Adrenal gland (tissue), 12 donors: ENCODE results near the gene PKN3. TPM values are rescaled to one million over a fixed set of nuclear protein-coding genes. Genes with fewer than 3 reads are reported as not detected.
A peak's percentile ranks its signal among the peaks of the same experiment; 100 is the strongest.

Source experiments
- DNase-seq, 7 donors: peaks; one replicate each; pipeline ENCODE4 v3.0.0-alpha.2; 2019 to 2020
- H3K27ac ChIP-seq, 5 donors: fragments of 200-600 bp; sonication (generic) in 4 of 5; 1 replicate in 3 of 5; 2 replicates in 2 of 5; pipeline versions ENCODE4 v1.5.1 to v1.8.0; 2016 to 2020; ENCODE audit warnings: mild to moderate bottlenecking in 1 of 5
- H3K27me3 ChIP-seq: fragments of 200-600 bp; 2 replicates; pipeline ENCODE4 v1.8.0; 2021
- H3K36me3 ChIP-seq, 2 donors: fragments of 200-600 bp; replicated peaks in 1 of 2; 1 replicate in 1 of 2; 2 replicates in 1 of 2; pipeline versions ENCODE4 v1.5.1 to v1.8.0; 2018 to 2022
- H3K4me1 ChIP-seq, 2 donors: fragments of 200-600 bp; replicated peaks in 1 of 2; 1 replicate in 1 of 2; 2 replicates in 1 of 2; pipeline versions ENCODE4 v1.5.1 to v1.8.0; 2018 to 2021
- H3K4me3 ChIP-seq, 4 donors: fragments of 200-600 bp; sonication (generic) in 3 of 4; one replicate each; pipeline ENCODE4 v1.5.1; 2016 to 2018
- H3K9me3 ChIP-seq, 3 donors: fragments of 200-600 bp; sonication (generic) in 1 of 3; replicated peaks in 1 of 3; 1 replicate in 2 of 3; 2 replicates in 1 of 3; pipeline versions ENCODE4 v1.5.1 to v1.8.0; 2016 to 2021
- CTCF ChIP-seq, 6 experiments: fragments of 450-650 bp in 4 of 6; fragments of 200-600 bp in 2 of 6; sonication (generic) in 1 of 6; IDR thresholded peaks; 1 replicate in 5 of 6; 2 replicates in 1 of 6; pipeline versions ENCODE4 v1.5.1 to v1.8.0; 2016 to 2021; ENCODE audit warnings: antibody characterized with exemption in 6 of 6, mild to moderate bottlenecking in 2 of 6, moderate library complexity in 1 of 6
- POLR2A ChIP-seq, 2 donors: fragments of 450-650 bp; IDR thresholded peaks; one replicate each; pipeline ENCODE4 v1.6.1; 2017; ENCODE audit warnings: antibody characterized with exemption in 2 of 2, mild to moderate bottlenecking in 2 of 2, moderate library complexity in 1 of 2
- WGBS, 4 donors: extraction: QIAGEN DNeasy Blood & Tissue Kit in 2 of 4; methylation state at CpG; one replicate each; pipeline versions ENCODE4 v1.1.5 to v1.1.7; 2013 to 2017; 5-methylcytosine and 5-hydroxymethylcytosine counted together
- intact Hi-C, 2 donors: fragments of 100-400 bp; cut with DNase I; formaldehyde crosslinking; loops; one replicate each; pipeline versions ENCODE4 v1.14.1 to v1.15.0; 2022 to 2023
- polyA plus RNA-seq, 3 donors: library from polyadenylated mRNA; stranded (reverse); fragments of 200-250 nt in 2 of 3; fragments of 350-450 nt in 1 of 3; fragmentation: Illumina TruSeq in 1 of 3; extraction: RNeasy Lipid Tissue Mini Kit (QIAGEN cat#74804) in 1 of 3; gene quantifications; one replicate each; pipeline ENCODE4 v1.2.3, GENCODE V29; 2013 to 2014
- total RNA-seq, 9 donors: library from RNA; depleted of rRNA in 4 of 9; stranded (reverse); fragments of >200 nt in 4 of 9; fragments of 120-200 nt in 1 of 9; fragmentation: NEBNext Ultra II Directional in 1 of 9; extraction: Animal tissue kit (Norgen Biotek cat#: 25700) in 1 of 9; gene quantifications; one replicate each; pipeline versions ENCODE4 v1.1.0 to v1.2.4, GENCODE V29; 2013 to 2023
- donor health status: healthy with polysubstance abuse.
- donor health status: Bipolar disorder and iron deficiency.
- donor health status: DM: yes; HTN: yes; CAD: no.
- donor health status: DM: no; HTN: no; CAD: no.
- donor health status: DM: no; HTN: no; CAD: no.
- donor health status: DM: yes; HTN: yes; CAD: no.

The PKN3 gene
- total and polyA plus RNA-seq, 12 donors, result 0.90 to 8.6 (median 4.1) TPM

GRCh38 chr9:128747241-128747640 lies 44.9 kb downstream of the PKN3 start:
- no peak for TF ChIP-seq POLR2A (IDR thresholded peaks at IDR 0.05)
- no peak for TF ChIP-seq CTCF (IDR thresholded peaks at IDR 0.05)
- Histone ChIP-seq H3K4me1 (peaks cover 0 to 2% of the 10 kb centered on the region in 2 donors), H3K27me3 (no peaks in the 10 kb centered on the region), H3K36me3 (peaks cover 0 to 24% of the 10 kb centered on the region in 2 donors), H3K9me3 (no peaks in the 10 kb centered on the region), H3K27ac (peak overlapping the region in 1 of 5 donors; percentile 3), H3K4me3 (no peak overlapping the region)
- 90 to 100% (median 92%) methylated on average over 1 of the region's 1 CpG for WGBS, 4 donors
- intact Hi-C loops, result no loop called here
- DNase-seq, result peak in 4 of 7 donors; percentile 41 to 57 (median 45)

GRCh38 chr9:128750926-128751595 lies 48.8 kb downstream of the PKN3 start:
- WGBS, 4 donors, result 77 to 86% (median 84%) methylated on average over 10 to 22 of the region's 22 CpGs
- no peak overlapping the region for H3K27ac ChIP-seq
- intact Hi-C loops, result no loop called here
- DNase-seq, result no peak
- H3K36me3 ChIP-seq, result peaks cover 0 to 41% of the 10 kb centered on the region in 2 donors
- no peaks in the 10 kb centered on the region for H3K27me3 ChIP-seq
- no peak overlapping the region for H3K4me3 ChIP-seq
- no peak for TF ChIP-seq CTCF (IDR thresholded peaks at IDR 0.05)
- H3K4me1 ChIP-seq, result peaks cover 0 to 2% of the 10 kb centered on the region in 2 donors
- no peaks in the 10 kb centered on the region for H3K9me3 ChIP-seq

- H3K36me3 ChIP-seq, result peaks cover 0 to 41% of the 10 kb centered on the region in 2 donors
- intact Hi-C loops, result no loop called here
- 92 to 99% (median 95%) methylated on average over 9 to 16 of the region's 16 CpGs for WGBS, 4 donors
Observed at GRCh38 chr9:128753627-128754026, 51.3 kb downstream of the PKN3 start.

GRCh38 chr9:128757602-128758001 lies 55.3 kb downstream of the PKN3 start:
- no peak for DNase-seq
- no peaks in the 10 kb centered on the region for H3K4me1 ChIP-seq
- H3K4me3 ChIP-seq, result no peak overlapping the region
- 87 to 94% (median 90%) methylated on average over 6 of the region's 6 CpGs for WGBS, 4 donors
- no peak overlapping the region for H3K27ac ChIP-seq
- TF ChIP-seq CTCF (IDR thresholded peaks at IDR 0.05) (no peak), POLR2A (IDR thresholded peaks at IDR 0.05) (no peak)
- H3K9me3 ChIP-seq, result no peaks in the 10 kb centered on the region
- H3K27me3 ChIP-seq, result no peaks in the 10 kb centered on the region
- H3K36me3 ChIP-seq, result peaks cover 0 to 16% of the 10 kb centered on the region in 2 donors
- intact Hi-C loops, result no loop called here

More at GRCh38 chr9:128753627-128754026, 51.3 kb downstream of the PKN3 start:
- Histone ChIP-seq H3K9me3 (no peaks in the 10 kb centered on the region), H3K4me1 (no peaks in the 10 kb centered on the region), H3K27ac (no peak overlapping the region), H3K4me3 (no peak overlapping the region), H3K27me3 (no peaks in the 10 kb centered on the region)
- TF ChIP-seq CTCF (IDR thresholded peaks at IDR 0.05) (no peak), POLR2A (IDR thresholded peaks at IDR 0.05) (no peak)
- DNase-seq, result no peak
